Omental fat pad (tissue), 4 donors: ENCODE results near the gene CDK2. TPM values are rescaled to one million over a fixed set of nuclear protein-coding genes. Genes with fewer than 3 reads are reported as not detected.
"Not testable (repeated sequence)": the region's sequence is repeated elsewhere in the genome, so short reads cannot be mapped to it uniquely, and the experiment has no call there.

Experiments
- ATAC-seq: fragments of 150-250 bp; one replicate; pipeline ENCODE4 v1.9.1; 2016; ENCODE audit warnings: mild to moderate bottlenecking, moderate library complexity; ENCODE audit not compliant: low FRiP score
- DNase-seq: peaks from one replicate; pipeline ENCODE4 v3.0.0-alpha.2; 2019; ENCODE audit warnings: low spot score
- total RNA-seq, 4 donors: library from RNA; depleted of rRNA; stranded (reverse); fragments of >200 nt; gene quantifications; one replicate each; pipeline ENCODE4 v1.1.0, GENCODE V29; 2016
- TF ChIP-seq, protein P1 (sequence below), 3 donors: fragments of 450-650 bp; IDR thresholded peaks; one replicate each; pipeline ENCODE4 v1.5.1; 2016 to 2017; ENCODE audit warnings: antibody characterized with exemption in 3 of 3, mild to moderate bottlenecking in 3 of 3, moderate library complexity in 2 of 3

Gene CDK2
- total RNA-seq, 4 donors from 2014 or later, result 9.7 to 23.7 (median 17.5) TPM

DNA sequence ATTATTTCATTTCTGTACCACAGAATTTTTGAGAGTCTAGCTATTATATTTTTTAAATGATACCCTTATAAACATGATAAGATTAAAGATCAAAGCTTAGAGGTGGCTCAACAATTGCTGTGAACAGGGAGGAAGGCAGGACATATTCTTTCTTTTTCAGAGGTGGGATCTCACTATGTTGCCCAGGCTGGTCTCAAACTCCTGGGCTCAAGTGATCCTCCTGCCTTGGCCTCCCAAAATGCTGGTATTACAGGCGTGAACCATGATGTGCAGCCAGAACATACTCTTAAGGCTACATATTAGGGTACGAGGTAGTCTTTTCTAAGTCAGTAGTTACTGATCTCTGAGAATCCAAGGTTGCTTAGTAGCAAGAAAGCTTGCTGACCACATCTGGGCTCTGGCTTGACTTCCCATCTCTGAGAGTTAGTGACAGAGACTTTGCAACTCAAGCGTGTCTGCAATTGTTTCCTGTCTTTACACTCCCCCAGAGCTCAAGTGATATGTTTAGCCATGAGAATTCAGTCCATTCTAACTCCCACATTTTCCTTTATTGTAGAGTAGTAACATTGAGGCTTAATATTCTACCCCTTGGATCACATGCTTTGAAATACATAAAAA, 15.8 kb downstream of the CDK2 start:
- TF ChIP-seq, protein P1, sequence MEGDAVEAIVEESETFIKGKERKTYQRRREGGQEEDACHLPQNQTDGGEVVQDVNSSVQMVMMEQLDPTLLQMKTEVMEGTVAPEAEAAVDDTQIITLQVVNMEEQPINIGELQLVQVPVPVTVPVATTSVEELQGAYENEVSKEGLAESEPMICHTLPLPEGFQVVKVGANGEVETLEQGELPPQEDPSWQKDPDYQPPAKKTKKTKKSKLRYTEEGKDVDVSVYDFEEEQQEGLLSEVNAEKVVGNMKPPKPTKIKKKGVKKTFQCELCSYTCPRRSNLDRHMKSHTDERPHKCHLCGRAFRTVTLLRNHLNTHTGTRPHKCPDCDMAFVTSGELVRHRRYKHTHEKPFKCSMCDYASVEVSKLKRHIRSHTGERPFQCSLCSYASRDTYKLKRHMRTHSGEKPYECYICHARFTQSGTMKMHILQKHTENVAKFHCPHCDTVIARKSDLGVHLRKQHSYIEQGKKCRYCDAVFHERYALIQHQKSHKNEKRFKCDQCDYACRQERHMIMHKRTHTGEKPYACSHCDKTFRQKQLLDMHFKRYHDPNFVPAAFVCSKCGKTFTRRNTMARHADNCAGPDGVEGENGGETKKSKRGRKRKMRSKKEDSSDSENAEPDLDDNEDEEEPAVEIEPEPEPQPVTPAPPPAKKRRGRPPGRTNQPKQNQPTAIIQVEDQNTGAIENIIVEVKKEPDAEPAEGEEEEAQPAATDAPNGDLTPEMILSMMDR (IDR thresholded peaks at IDR 0.05), result no peak
- ATAC-seq (no peak), DNase-seq (no peak)

DNA sequence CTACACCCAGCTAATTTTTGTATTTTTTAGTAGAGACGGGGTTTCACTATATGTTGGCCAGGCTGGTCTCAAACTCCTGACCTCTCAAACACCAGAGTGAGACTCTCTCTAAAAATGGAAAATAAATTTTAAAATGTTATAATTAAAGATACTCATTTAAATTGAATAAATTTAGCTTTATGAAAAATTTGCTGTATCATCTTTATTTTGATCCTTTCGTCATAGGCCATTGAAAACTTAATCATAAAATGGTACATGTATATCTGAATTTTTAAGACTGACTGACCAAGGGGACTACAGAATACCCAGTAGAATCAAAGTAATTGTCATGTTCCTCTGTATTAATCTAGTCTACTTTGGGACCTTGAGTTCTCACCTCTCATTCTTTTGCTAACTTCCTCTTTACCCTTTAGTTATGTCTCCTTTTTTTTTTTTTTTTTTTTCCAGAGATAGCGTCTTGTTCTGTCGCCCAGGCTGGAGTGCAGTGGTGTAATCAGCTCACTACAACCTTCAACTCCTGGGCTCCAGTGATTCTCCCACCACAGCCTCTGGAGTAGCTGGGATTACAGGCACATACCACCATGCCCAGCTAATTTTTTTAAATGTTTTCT, 16.7 kb downstream of the CDK2 start:
- TF ChIP-seq, protein P1 (IDR thresholded peaks at IDR 0.05), result no peak
- DNase-seq (no peak), ATAC-seq (no peak)

DNA sequence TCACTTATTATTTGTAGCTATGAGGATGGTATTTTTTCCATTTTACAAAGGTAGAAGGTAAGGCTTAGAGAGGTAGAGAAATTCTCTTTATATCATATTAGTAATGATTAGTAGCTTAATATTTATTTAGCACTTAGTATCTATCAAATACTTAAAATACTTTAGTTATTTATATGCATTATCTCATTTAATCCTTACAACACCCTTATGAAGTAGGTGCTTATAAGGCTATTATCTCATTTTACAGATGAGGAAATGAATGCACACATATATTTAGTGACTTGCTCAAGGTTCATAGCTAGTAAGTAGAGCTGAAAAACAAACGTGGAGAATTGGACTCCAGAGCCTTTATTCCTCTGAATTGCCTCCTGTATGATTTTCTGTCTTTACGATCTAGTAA, 18.2 kb downstream of the CDK2 start:
- no peak for DNase-seq
- TF ChIP-seq, protein P1 (IDR thresholded peaks at IDR 0.05), result no peak
- no peak for ATAC-seq

DNA sequence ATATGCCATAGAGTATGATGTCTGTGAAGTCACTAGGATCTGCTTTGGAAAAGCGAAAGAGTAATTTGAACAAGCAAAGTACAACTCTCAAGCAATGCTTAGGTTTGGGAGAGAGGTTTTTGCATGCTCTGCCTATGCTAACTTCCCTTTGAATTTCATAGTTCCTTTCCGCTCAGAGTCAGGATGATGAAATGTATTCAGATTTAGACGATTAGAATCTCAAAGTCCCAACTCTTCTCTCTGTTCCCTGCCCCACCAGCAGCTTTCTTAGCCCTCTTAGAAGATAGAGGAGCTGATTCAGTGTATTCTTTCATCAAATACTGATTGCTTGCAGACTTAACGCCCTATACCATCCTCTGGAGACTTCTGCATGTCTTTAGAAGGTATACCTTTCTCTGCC, 18.7 kb downstream of the CDK2 start:
- ATAC-seq, result no peak
- no peak for DNase-seq
- TF ChIP-seq, protein P1 (IDR thresholded peaks at IDR 0.05), result no peak

DNA sequence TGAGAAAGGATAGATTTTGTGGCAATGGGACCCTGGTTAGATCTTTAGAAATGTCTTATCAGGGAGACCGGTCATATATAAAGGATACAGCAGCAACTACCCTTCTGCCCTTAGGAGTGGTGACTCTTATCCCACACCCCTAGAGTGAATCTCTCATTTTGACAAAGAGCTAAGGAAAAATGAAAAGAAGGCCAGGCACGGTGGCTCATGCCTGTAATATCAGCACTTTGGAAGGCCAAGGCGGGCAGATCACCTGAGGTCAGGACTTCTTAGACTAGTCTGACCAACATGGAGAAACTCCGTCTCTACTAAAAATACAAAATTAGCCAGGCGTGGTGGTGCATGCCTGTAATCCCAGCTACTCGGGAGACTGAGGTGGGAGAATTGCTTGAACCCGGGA, 19.3 kb downstream of the CDK2 start:
- not testable (repeated sequence) for DNase-seq, ATAC-seq

DNA sequence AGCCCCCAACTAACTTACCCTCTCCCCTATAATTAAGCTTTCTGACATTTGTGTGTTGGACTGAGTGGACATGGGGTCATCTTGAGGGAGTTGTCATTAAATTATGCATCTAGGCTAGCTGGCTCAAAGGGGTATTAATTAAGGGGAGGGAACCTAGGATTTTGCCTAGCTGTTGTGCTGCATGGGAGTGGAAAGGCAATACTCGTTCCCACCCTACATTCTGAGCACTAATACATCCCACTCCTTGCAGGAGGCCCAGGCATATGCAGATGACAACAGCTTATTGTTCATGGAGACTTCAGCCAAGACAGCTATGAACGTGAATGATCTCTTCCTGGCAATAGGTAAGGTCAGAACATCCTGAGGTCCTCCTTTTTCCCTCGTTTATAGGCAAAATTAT, 24.5 kb downstream of the CDK2 start:
- ATAC-seq, result no peak
- TF ChIP-seq, protein P1 (IDR thresholded peaks at IDR 0.05), result no peak
- no peak for DNase-seq

DNA sequence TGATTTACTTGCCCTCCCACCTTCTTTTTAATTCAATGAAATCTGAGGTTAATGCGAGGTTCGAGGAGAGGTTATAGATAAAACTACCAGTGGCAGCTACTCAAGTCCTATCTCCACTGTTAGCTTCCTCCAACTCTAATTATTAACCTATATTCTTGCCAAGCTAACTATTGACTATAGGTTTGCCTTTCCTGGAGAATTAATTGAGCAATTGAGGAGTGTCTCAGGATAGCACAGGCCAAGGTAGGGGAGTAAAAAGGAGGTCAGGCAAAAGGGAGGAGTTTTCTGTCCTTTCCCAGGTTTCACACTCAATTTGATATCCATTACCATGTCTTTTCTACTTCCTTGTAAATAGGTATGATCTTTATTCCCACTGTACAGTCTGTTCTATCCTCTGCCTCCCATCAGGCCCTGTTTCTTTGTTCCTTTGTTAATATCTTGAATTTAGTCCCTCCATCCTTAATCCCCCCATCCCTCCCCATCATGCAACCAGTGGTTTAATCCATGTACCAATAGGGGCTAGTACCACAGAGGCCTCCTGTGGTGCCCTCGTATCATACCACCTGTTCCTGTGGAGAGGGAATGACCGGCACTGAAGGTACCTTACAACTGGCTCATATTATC, 26.7 kb downstream of the CDK2 start:
- TF ChIP-seq, protein P1 (IDR thresholded peaks at IDR 0.05), result no peak
- ATAC-seq (no peak), DNase-seq (no peak)
